ENCODE results near the gene PBX2. TPM values are rescaled to one million over a fixed set of nuclear protein-coding genes. Genes with fewer than 3 reads are reported as not detected.

The PBX2 gene, protein sequence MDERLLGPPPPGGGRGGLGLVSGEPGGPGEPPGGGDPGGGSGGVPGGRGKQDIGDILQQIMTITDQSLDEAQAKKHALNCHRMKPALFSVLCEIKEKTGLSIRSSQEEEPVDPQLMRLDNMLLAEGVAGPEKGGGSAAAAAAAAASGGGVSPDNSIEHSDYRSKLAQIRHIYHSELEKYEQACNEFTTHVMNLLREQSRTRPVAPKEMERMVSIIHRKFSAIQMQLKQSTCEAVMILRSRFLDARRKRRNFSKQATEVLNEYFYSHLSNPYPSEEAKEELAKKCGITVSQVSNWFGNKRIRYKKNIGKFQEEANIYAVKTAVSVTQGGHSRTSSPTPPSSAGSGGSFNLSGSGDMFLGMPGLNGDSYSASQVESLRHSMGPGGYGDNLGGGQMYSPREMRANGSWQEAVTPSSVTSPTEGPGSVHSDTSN
- total RNA-seq = 32.2 and 34.1 TPM in 2 replicates

DNA sequence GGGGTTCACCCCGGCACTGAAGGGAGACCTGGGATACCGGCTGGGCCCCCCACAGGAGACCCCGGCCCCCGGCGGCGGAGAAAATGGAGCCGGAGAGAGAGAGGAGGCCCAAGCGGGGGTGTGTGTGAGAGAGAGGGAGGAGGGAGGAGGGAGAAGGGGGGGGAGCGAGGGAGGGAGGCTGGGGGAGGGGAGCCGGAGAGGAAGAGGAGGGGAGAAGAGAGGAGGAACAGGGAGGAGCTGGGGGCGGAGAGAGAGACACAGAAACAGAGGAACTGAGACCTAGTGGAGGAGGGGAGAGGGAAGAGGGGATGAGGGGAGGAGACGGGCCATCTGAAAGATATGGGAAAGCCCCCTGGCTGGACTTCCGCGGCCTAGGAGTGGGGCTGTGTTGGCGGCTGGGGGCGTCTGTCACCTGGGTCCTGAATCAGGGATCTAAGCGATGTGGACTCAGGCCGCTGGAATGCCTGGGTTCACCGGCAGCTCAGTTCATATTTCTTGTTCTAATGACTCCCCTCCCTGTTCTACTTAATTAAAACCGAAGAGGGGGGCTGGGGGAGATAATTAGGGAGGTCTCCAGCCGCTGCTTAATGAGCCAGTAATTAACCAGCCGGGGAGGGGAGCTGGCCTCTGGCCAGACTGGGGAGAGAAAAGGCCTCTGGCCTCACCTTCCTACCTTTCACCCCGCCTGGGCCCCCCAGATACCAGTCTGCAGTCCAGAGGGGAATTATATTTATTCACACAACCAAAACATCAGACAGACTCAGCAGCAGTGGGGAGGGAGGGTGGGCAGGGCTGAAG lies at the start of gene PBX2:
Gene PBX2, minus strand, starts transcription at position 149 of the 798 bp plus-strand sequence. CDS start 287 bp downstream, outside the sequence.

DNA sequence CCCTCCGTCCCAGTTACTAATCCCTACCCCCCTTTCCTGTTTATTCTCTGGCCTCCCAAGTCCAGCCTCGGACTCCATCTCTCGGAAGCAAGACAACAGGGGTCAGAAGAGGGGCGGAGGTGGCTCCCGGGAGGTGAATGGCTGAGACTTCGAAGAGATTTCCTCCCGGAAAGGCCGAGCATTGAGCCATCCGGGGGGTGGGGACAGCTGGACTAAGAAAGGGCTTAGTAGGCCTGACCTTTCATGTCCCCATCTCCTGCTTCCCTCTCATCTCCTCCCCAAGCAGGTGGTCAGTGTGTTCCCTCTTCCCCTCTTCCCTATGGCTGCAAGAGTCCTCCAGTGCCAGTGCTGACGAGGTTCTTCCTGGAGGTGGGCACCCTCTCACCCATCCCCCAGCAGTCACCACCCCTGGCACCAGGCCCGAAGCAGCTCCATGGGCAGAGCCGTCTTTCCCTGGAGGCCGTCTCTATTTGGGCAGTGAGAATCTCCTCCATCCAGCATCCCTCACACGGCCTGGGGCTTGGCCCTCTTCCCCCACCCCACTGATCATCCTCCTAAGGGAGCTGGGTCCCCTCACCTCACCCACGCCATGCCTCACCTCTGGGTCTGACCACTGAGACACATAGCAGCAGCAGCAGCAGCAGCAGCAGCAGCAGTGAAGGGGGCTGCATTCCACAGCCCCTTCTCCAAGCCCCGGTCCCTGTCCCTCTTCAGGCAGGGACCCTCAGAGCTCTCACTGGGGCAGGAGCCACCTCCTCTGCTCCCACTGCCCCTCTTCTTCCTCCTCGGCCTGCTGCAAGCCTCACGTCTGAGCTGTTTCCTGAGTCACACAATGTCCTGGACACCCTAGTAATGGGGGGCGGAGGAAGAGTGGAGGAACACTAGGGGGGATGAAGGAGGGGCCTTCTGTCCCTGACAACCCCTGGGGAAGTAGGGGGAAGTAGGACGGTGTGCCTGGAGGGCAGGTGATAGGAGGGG lies 33.5 kb upstream of the PBX2 start, which contains the start of gene NOTCH4:
Gene NOTCH4, minus strand, starts transcription at position 810 of the 978 bp plus-strand sequence. Its CDS starts 139 bp downstream, at position 671.

DNA sequence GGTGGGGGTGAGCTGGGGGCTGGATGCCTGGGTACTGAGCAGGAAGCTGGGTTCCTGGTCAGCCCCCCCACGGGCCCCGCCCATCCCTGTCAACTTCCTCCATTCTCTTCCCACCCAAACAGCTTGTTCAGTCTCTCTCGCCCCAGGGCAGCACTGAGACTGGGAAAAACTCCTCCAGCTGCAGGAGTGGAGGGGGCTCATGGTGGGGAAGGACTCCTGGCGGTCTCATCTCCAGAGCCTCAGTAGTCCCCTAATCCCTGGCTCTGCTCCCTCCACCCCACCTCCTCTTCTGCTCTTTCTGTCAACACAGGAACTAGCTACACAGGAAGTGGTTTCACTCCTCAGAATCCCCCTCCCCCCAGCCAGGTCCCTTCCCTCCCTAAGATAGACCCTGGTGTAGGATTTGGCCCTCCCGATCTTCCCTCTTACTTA lies 2.6 kb upstream of the PBX2 start, which contains the start of gene GPSM3:
Gene GPSM3, minus strand, starts transcription at position 36 of the 432 bp plus-strand sequence. CDS start 130 bp downstream, outside the sequence.

DNA sequence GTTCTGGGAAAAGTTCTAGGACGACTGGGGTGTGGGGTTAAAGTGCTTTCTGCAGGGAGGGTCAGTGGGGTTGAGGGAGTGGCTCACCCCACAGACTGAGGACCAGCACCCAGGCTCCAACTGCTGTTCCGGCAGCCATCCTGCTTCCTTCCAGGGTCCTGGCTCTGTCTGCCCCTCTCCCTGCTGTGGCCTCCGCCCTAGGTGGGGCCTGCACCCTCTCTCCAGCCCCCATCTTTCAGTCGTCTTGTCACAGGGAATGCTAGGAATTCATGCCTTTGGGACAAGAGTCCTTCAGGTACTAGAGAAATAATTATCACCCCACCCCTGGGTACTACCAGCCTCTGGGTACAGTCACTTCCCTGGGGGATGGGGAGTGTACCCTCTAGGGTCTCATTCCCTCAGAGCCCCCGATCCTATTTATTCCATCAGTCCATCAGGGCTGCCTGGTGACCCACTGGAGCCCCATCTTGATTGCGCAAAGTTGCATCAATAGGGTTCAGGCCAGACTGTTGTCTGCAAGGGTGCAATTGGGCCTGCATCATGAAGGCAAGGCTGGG lies 5.8 kb downstream of the PBX2 start, which contains the start of gene AGER:
Gene AGER, minus strand, starts transcription at position 170 of the 557 bp plus-strand sequence. Its CDS starts 31 bp downstream, at position 139.

DNA sequence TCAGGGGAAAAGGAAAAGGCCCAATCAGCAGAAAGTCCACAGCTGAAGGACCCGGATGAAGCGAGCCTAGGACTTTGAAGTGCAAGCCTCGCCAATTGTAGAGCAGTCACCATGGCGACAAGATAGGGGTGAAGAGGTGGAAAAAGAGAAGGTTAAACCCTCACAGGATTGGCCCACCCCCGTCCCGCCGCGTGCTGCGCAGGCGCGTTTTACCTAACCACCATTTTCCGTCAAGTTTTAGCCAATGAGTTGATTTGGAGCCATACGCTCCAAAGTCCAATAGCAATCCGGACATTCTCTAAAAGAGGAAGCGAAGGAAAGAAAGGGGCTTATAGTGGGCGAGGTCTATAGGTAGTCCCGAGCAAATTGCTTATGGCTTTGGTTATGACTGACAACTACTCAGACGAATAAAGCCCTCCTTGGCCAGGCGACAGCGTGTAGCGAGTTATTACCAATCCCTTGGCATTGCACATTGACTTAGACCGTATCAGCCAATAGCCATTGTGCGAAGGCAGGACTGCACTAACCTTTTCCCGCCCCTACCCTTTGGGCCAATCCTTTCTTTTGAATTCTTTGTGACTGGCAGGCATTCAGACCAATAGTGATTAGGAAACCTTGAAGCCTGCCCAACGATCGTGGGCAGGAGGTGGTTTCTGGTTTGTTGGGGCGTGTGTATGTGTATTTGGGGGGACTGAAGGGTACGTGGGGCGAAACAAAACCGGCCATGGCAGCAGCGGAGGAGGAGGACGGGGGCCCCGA lies 12.0 kb downstream of the PBX2 start, which contains the start of gene RNF5:
Gene RNF5, plus strand, starts transcription at position 618 of the 759 bp plus-strand sequence. Its CDS starts 107 bp downstream, at position 725.

DNA sequence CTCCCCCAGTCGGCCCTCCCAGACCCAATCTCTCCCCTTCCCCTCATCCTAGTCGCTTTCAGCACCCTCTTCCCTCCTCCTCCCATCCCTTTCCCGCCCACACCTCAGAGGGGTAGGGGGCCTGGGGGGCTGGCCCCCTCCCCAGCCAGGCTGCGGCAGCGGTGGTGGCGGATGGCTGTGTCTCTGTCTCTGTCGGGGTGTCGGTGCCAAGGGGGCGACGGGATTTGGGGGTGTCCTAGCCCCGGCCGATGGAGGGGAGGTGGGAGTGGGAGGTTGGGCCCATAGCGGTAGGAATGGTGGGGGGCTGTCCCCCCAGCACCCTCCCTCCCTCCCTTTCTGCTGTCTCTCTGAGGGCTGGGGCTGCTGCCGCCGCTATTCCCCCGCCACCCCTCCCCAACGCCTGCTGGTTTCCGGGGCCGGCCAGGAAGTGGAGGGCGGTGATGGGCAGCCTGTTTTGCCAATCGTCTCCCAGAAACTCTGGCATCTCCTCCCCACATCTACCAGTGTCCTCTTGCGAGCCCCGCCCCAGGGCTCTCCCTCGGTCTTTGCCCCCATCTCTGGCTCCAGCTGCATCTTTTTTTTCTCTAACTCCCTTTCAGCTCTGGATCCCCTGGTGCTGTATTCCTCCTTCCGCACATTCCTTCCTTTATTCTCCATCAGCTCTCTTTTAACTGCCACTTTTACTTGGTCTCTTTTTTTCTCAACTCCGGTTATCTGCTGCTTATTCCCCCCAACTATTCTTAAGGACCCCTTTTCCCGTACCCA lies 14.1 kb downstream of the PBX2 start, which contains the start of gene AGPAT1:
Gene AGPAT1, minus strand, starts transcription at position 374 of the 765 bp plus-strand sequence. CDS start 4,588 bp downstream, outside the sequence.

DNA sequence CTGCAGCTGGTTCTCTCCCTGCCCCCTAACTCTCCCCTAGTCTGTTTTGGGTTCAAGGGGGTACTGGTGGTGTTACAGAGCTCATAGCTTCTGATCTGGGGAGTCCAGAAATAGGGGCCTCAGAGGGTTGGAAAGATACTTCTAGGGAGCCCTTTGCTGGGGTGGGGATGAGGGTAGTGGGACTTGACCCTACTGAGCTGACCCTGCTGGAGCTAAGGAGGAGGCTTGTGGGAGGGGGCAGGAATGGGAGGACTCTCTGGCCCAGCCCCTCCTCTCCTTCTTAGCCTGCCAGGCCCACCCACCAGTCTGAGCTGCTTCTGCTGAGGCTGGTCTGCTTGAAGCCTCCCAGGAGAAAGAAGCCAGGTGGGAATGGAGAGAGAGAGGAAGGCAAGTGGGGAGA lies 25.7 kb downstream of the PBX2 start, which contains the start of gene EGFL8:
Gene EGFL8, plus strand, starts transcription at position 301 of the 400 bp plus-strand sequence. CDS start 1,571 bp downstream, outside the sequence.

DNA sequence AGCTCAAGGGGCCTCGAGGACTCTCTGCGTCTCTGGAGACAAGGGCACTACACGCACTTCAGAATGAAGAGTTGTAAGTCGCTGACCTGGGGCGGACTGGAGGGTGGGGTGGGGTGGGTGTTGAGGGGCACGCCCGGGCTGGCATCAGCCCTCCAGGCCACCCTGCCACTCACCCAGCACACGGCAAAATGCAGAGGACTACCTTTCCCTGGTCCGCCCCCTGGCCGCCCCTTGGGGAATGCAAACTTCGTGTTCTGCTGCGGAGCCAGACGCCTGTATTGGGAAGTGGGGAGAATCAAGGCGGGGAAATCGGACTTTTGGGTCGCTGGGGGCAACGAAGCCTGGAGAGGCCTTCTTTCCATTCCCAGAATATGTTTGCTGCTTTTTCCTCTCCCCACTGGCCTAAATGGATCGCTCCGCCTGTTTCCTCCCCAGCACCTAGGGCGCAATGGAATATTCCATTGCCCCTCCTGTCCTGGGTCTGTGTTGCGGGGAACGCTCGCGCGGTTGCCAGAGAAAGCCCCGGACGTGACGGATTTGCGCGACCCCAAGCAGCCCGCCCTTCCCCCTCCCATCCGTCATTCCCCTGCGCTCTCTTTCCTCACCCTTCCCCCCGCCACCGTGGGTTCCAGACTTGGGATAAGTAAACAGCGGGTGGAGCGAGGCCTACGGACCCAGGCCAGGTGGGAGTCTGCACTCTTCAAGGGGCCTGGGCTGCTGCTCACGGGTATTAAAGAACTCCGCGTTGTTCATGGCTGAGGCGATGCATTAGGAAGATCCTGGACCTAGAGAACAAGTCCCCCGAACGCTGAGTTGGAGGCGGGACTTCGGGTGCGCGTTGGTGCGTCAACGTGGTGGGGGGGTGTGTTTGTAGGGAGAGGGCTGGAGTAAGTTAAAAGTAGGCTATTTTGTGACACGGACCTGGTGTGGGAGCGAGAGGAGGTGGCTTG lies 36.2 kb downstream of the PBX2 start, which contains the start of gene PPT2:
Gene PPT2, plus strand, starts transcription at position 578 of the 950 bp plus-strand sequence. CDS start 454 bp downstream, outside the sequence.

DNA sequence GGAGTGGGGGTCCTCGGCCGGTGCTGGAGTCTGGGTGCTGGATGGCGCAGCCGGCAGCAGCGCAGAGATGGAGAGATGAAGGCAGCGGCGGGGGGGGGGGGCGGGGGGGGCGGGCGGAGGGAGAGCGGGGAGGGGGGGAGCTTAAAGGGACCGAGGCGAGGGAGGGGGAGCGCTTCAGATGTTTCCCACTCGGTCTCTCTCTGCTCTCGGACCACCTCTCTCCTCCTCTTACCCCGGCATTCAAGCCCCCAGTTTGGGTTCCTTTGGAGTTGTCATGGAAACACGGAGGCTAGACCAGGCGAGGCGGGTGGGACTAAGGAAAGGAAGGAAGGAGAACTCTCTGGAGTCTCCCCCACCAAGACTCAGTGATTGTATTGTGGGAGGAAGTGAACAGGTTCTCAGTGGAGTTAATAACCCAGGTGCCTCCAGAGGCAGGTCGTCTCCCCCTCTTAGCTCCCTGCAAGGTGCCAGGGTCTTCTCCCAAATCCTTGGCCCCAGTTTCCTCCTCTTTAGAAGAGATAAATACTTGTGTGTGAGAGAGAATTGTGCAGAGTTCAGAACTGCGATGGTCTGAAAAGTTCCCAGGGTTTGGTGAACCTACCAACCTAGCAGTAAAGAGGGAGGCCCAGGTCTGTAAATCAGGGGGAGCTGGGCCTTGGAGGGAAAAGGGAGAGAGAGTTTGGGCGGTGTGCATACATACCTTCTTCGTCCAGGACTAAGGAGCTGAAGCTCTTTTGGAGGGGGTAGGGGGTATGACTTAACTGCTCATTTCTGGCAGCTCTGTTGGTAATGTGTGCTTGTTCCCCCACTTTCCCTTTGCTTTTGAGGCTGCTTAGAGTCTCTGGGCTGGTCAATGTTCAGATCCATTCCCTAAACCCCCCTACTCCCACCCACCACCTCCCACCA lies 37.9 kb downstream of the PBX2 start, which contains the start of gene PRRT1:
Gene PRRT1, minus strand, starts transcription at position 77 of the 906 bp plus-strand sequence. CDS start 112 bp downstream, outside the sequence.

Other genes with a start within 250 kb of the PBX2 start
- gene CFB, start 244.1 kb downstream of the PBX2 start, total RNA-seq = 47.7 and 56.5 TPM in 2 replicates
- 55.8 and 57.5 TPM in 2 replicates for gene NELFE, start 231.2 kb downstream of the PBX2 start, total RNA-seq
- 24.6 and 28.9 TPM in 2 replicates for gene SKIC2, start 231.0 kb downstream of the PBX2 start, total RNA-seq
- 11.5 and 15.8 TPM in 2 replicates for gene DXO, start 218.1 kb downstream of the PBX2 start, total RNA-seq
- gene C4A, start 208.1 kb downstream of the PBX2 start, total RNA-seq = 39.7 and 65.0 TPM in 2 replicates
- 25.2 and 46.6 TPM in 2 replicates for gene C4B, start 175.4 kb downstream of the PBX2 start, total RNA-seq
- gene CYP21A2, start 151.8 kb downstream of the PBX2 start, total RNA-seq = 0.15 TPM in 1 of 2 replicates, not detected in the other
- 35.8 and 38.3 TPM in 2 replicates for gene TNXB, start 80.9 kb downstream of the PBX2 start, total RNA-seq
- 31.5 and 31.7 TPM in 2 replicates for gene ATF6B, start 62.0 kb downstream of the PBX2 start, total RNA-seq
- gene FKBPL, start 59.9 kb downstream of the PBX2 start, total RNA-seq = 4.3 and 4.7 TPM in 2 replicates
- gene PRRT1, start 38.3 kb downstream of the PBX2 start, total RNA-seq = 1.1 and 1.8 TPM in 2 replicates
- 9.5 and 18.3 TPM in 2 replicates for gene PPT2, start 36.1 kb downstream of the PBX2 start, total RNA-seq
- gene EGFL8, start 25.6 kb downstream of the PBX2 start, total RNA-seq = 0.12 and 0.29 TPM in 2 replicates
- 43.9 and 51.3 TPM in 2 replicates for gene AGPAT1, start 14.1 kb downstream of the PBX2 start, total RNA-seq
- 27.9 and 29.6 TPM in 2 replicates for gene RNF5, start 11.8 kb downstream of the PBX2 start, total RNA-seq
- gene AGER, start 5.9 kb downstream of the PBX2 start, total RNA-seq = 0.50 and 1.4 TPM in 2 replicates
- 1.6 and 1.9 TPM in 2 replicates for gene GPSM3, start 2.4 kb upstream of the PBX2 start, total RNA-seq
- gene NOTCH4, start 33.9 kb upstream of the PBX2 start, total RNA-seq = 3.9 and 5.3 TPM in 2 replicates
- gene TSBP1, start 181.7 kb upstream of the PBX2 start, total RNA-seq = not detected in 2 replicates
- not detected in 2 replicates for gene BTNL2, start 217.0 kb upstream of the PBX2 start, total RNA-seq
- gene HLA-DRA, start 249.7 kb upstream of the PBX2 start, total RNA-seq = 0.29 TPM in 1 of 2 replicates, not detected in the other

Data from cardiac ventricle fibroblast (primary cell).